ENCODE data around the gene ARL6. TPM values are rescaled to one million over a fixed set of nuclear protein-coding genes. Genes with fewer than 3 reads are reported as not detected.

Gene ARL6
- total RNA-seq, 2 donors from 2014 or later: 7.7 to 11.9 TPM

- Histone ChIP-seq H3K27ac (no peak overlapping the region), H3K36me3 (no peaks in the 10 kb centered on the region), H3K4me3 (no peak overlapping the region), H3K4me1 (ENCODE audit: control insufficient read depth in 1 of 2, low read depth in 2 of 2) (peaks cover 2 to 4% of the 10 kb centered on the region in 2 donors), H3K9me3 (no peaks in the 10 kb centered on the region), H3K27me3 (replicated peaks; ENCODE audit: insufficient read depth) (no peaks in the 10 kb centered on the region)
- TF ChIP-seq CTCF (IDR thresholded peaks at IDR 0.05): no peak
- ATAC-seq (ENCODE audit: insufficient number of reproducible peaks, low FRiP score, low read depth) (no peak), DNase-seq (ENCODE audit: low spot score) (no peak)
Observed at GRCh38 chr3:97772926-97773325, 8.4 kb downstream of the ARL6 start.

GRCh38 chr3:97778152-97778551 lies 13.6 kb downstream of the ARL6 start:
- Histone ChIP-seq H3K27ac (peak overlapping the region; percentile 5 to 38), H3K4me1 (ENCODE audit: control insufficient read depth in 1 of 2, low read depth in 2 of 2) (peaks cover 8 to 13% of the 10 kb centered on the region in 2 donors), H3K9me3 (no peaks in the 10 kb centered on the region), H3K36me3 (no peaks in the 10 kb centered on the region), H3K4me3 (no peak overlapping the region), H3K27me3 (replicated peaks; ENCODE audit: insufficient read depth) (no peaks in the 10 kb centered on the region)
- TF ChIP-seq CTCF (IDR thresholded peaks at IDR 0.05): no peak
- ATAC-seq (ENCODE audit: insufficient number of reproducible peaks, low FRiP score, low read depth) (no peak), DNase-seq (ENCODE audit: low spot score) (no peak)

DNA sequence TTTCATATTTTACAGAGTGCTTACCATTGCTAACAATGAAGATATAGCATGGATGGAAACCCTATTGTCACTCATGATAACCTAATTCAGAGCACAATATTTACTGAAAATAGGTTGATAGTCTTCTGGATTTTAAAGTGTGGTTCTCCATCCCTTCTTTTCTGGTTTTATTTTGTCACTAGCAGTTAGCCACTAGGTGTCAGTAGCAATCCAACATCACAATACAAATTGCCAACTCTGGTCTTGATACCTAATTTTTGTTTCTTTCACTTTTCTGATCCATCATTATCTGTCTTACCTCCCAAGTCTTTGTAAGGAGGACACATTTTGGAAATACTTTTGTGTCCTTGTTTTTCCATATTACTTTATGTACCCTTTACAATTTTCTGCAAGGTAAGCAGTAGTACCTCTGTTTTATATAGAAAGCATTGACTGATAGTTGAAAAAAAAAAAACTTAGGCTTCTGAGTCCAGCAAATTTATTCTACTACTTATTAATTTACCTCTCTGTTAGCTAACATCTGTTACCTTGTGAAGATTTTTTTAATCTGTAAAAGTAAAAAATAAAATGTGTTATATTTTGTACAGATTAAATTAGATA lies 29.0 kb downstream of the ARL6 start:
- DNase-seq (ENCODE audit: low spot score): no peak
- no peak for ATAC-seq (ENCODE audit: insufficient number of reproducible peaks, low FRiP score, low read depth)
- Histone ChIP-seq H3K36me3 (no peaks in the 10 kb centered on the region), H3K27me3 (replicated peaks; ENCODE audit: insufficient read depth) (no peaks in the 10 kb centered on the region), H3K27ac (no peak overlapping the region), H3K4me3 (no peak overlapping the region), H3K4me1 (ENCODE audit: control insufficient read depth in 1 of 2, low read depth in 2 of 2) (no peaks in the 10 kb centered on the region), H3K9me3 (no peaks in the 10 kb centered on the region)
- TF ChIP-seq CTCF (IDR thresholded peaks at IDR 0.05): peak; percentile 70

GRCh38 chr3:97795951-97796350 lies 31.4 kb downstream of the ARL6 start:
- no peaks in the 10 kb centered on the region for H3K27me3 ChIP-seq (replicated peaks; ENCODE audit: insufficient read depth)
- DNase-seq (ENCODE audit: low spot score) (no peak), ATAC-seq (ENCODE audit: insufficient number of reproducible peaks, low FRiP score, low read depth) (no peak)
- H3K27ac ChIP-seq: no peak overlapping the region
- H3K4me3 ChIP-seq: no peak overlapping the region
- H3K4me1 ChIP-seq (ENCODE audit: control insufficient read depth in 1 of 2, low read depth in 2 of 2): no peaks in the 10 kb centered on the region
- TF ChIP-seq CTCF (IDR thresholded peaks at IDR 0.05): no peak
- no peaks in the 10 kb centered on the region for H3K9me3 ChIP-seq
- no peaks in the 10 kb centered on the region for H3K36me3 ChIP-seq

GRCh38 chr3:97804471-97804870 lies 39.9 kb downstream of the ARL6 start:
- Histone ChIP-seq H3K27me3 (replicated peaks; ENCODE audit: insufficient read depth) (no peaks in the 10 kb centered on the region), H3K27ac (no peak overlapping the region), H3K9me3 (no peaks in the 10 kb centered on the region), H3K4me3 (no peak overlapping the region), H3K36me3 (no peaks in the 10 kb centered on the region), H3K4me1 (ENCODE audit: control insufficient read depth in 1 of 2, low read depth in 2 of 2) (no peaks in the 10 kb centered on the region)
- ATAC-seq (ENCODE audit: insufficient number of reproducible peaks, low FRiP score, low read depth) (no peak), DNase-seq (ENCODE audit: low spot score) (no peak)
- TF ChIP-seq CTCF (IDR thresholded peaks at IDR 0.05): no peak
